ENCODE results near the gene DPM1. TPM values are rescaled to one million over a fixed set of nuclear protein-coding genes. Genes with fewer than 3 reads are reported as not detected.

The DPM1 gene
- polyA plus RNA-seq, 3 donors: 55.8 to 60.6 (median 57.0) TPM

DNA sequence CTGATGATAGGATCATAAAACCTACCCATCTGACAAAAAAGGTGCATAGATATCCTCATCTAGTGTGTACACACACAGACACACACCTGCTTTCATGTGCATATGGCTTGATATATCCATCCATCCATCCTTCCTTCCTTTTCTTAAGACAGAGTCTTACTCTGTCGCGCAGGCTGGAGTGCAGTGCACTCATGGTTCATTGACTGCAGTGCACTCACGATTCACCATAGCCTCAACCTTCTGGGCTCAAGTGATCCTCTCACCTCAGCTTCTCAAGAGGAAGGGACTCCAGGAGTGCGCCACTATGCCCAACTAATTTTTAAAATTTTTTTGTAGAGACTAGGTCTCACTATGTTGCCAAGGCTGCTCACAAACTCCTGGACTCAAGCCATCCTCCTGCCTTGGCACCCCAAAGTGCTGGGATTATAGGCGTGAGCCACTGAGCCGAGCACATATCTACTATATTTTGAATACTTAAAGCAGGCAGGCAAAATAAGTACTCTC lies 54.2 kb downstream of the DPM1 start:
- DNase-seq: no peak

DNA sequence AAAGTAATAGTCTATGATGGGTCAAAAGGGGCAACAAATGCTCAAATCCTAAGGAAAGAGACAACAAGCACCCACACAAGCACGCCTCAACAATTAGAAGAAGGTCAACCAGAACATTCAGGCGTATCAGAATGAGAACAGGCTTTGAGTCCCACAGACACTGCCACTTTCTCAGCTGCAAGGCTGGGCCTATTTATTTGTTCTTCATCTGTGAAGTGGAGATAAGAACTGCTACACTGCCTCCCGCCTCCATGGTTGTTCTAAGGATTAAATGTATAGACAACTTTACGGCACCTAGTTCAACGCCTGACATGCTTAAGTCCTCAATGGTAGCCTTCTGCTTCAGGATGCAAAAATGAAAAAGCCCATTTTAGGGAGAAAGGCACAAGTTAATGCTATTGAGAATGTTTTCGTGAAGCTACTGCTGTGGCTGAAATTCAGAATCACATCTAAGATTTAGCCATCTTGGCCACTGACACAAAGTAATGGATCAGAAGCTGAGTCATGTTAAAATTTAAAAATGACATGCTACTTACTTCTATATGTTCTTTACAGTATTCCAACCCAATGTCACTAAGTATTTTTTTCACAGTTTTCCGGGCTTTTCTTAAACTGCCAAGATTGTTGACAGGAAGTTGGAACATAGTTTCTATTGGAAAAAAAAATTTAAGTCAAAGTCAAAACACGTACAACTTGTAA lies 54.8 kb downstream of the DPM1 start:
- no peak for DNase-seq

DNA sequence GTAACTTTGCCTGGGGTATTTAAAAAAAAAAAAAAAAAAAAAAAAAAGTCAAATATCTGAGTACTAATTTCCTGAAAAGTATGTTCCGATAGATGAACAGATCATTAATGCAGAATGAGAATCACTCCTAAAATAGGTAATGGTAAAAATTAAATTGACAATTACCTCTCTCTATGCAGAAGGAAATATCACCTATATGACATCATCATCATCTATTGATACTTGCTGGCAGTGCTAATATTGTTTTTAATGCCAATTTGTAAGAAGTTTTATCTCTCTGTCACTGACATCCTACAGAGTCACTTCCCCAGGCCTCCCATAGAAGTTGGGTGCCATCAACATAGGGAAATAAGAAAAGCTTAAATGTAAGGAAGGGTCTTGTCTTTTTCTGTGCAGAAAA lies 57.0 kb downstream of the DPM1 start:
- DNase-seq: no peak

DNA sequence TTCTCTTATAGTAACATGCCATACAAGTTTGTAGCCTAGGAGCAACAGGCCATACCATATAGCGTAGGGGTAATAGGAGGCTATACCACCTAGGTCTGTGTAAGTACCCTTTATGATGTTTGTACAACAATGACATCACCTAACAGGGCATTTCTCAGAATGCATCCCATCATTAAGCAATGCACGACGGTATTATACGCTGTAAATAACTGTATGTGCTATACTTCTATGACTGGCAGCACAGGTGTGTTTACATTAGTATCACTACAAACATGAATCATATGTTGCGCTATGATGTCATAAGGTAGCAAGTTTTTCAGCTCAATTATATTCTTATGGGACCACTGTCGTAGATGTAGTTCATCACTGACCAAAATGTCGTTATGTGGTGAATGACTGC lies 58.1 kb downstream of the DPM1 start:
- no peak for DNase-seq

DNA sequence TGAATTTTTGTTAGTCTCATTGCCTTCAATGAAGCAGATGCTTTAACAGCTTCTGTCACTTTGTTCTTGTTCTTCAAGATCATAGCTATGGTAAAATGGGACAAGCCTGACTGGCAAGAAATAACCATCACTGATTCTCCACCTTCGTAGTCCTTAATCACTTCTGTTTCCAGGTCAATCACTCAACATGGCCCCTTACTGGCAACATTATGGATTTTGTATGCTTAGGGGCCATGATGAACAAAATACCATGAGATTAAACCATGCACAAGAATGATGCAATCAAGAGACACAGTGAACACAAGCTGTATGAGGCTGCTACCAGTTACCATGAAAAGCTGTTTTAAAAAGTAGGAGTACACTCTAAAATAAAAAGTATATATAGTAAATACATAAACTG lies 59.9 kb downstream of the DPM1 start:
- no peak for DNase-seq

DNA sequence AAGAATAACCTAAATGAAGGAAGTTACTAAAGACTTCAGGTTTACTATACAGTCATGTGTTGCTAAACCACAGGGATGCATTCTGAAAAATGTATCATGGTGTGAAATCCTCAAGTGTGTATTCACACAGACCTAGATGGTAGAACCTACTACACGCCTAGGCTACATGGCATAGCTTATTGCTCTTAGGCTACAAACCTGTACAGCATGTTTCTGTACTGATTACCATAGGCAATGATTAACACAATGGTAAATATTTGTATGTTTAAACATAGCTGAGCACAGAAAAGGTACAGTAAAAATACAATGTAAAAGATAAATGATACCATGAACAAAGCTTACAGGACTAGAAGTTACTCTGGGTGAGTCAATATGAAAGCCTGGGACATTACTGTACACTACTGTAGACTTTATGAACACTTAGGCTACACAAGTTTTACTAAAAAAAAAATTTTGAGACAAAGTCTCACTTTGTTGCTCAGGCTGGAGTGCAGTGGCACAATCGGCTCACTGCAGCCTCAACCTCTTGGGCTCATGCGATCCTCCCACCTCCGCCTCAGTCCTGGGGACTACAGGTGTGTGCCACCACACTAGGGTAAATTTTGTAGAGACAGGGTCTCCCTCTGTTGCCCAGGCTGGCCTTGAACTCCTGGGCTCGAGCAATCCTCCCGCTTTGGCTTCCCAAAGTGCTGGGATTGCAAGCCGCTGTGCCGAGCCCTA lies 63.1 kb downstream of the DPM1 start:
- DNase-seq: no peak

DNA sequence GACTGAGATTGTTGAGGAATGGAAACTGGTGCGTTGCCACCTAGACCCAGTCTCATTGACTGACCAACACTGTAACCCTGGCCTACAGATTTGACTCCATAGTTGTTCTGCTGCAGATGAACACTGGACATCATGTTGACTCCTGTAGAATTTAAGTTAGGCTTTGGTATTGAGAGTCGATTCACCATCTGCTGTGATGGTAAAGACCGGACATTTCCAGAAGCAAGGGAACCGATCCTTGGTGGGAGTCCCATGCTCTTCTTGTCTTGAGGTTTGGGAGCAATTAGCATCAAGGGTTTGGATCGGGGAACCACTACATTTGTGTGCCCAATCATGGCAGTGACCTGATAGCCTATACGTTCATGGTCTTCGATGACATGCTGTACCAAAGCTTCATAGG lies 64.7 kb downstream of the DPM1 start:
- DNase-seq: no peak

DNA sequence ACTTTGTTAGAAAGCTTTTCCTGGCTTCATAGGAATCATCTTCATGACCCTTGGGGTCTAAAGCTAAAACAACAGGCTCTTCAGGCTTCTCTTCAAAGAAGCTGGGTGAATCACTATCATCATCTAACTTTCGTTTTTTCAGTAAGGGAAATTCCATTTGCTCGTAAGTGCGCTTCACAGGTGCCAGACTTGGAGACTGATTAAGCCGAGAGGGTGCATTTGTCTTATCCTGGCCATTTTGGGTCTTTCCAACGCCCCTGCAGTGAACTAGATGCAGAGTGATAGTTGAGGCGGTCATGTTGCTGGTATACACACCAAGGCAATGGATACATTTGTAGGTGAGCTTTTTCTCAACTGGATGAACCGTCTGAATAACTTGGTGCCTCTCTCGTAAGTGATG lies 65.9 kb downstream of the DPM1 start:
- no peak for DNase-seq

DNA sequence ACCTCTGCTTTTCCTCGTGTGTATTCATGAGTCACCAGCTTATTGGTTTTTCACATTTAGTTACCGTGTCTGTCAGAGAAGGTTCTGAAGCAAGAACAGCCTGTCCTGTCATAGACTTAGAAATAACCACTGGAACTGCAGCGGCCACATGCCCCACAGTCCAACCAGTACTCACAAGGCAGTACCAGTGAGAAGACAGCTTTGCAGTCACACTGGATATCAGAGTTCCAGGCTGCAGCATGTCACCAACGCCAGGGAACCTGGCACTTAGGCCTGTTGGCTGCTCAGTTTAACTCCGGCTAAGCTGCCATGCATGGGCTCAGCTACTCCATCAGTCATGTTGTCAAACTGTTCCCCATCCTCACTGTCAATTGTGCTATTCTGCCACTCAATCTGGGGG lies 67.2 kb downstream of the DPM1 start:
- DNase-seq: no peak

DNA sequence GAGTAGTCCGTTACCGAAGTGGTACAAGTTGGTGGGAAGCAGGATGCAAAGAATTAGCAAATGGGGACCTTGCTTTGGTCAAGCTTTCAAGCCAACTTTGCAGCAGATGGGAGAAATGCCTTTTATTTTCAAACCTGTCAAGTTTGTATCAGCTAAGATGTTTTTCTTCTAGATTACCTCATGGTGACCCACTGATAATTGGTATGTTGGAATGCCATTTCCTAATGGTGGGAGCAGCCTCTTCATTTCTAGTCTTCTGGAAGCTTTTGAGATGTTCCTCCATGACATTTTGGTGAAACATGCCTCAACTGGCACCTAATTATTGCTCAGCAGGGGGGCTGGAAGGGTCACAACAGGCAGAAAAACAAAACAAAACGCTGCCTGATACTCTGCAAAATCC lies 70.8 kb downstream of the DPM1 start:
- no peak for DNase-seq

DNA sequence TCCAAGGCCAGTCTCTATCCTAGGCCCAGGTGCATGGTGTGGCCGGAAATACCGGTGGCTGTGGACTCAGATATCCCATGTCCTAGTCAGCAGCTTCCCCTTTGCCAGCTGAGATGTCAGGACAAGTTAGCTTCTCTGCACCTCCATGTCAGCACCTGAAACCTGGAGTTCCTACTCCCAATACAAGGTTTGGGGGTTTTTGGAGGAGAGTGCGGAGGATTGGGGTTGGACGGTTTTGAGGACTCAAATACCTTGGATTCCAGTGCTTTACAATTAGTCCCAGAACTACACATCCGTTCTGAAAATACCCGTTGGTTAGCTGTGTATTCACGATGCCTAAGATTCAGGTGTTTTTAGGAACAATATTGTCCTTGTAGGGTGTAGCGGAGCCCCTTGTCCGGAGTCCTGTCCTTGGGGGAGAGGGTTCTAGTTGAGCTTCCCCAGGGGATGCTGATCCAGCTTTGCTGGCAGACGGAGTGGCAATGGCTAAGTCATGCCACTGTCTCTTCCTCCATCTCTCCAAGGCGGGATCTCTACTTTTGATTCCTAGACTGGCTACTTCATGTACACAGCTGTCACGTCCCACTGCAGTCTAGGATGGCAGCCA lies 72.0 kb downstream of the DPM1 start:
- no peak for DNase-seq

DNA sequence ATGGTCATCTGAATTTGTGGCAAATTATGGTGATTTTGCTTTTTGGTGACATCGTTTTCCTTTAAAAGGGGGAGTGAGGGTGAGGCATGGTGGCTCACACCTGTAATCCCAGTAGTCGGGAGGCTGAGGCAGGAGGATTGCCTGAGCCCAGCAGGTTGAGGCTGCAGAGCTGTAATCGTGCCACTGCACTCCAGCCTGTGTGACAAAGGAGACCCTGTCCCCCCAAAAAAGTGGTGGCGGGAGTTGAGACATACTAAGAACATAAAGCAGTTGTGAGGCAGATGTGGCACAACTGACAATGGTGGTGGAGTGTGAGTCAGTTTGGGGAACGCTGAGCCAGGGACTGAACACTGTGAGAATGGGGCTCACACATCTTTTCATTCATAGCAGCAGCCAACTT lies 72.6 kb downstream of the DPM1 start:
- no peak for DNase-seq

DNA sequence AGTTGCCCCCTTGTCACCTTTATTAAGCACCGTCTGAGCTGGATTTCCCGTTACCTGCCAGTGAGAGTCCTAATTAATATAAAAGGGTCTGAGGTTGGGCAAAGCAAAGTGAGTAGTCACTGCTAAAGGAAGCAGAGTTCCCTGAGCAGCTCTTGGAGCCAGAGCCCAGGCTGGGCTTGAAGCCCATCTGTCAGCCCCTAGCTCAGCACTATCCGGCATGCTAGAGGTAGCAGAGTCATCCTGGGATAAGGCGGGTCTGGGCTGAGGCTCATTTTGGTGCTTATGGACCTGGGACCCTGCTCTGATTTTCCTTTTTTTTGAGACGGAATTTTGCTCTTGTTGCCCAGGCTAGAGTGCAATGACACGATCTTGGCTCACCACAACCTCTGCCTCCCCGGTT lies 73.3 kb downstream of the DPM1 start:
- DNase-seq: no peak

Other genes starting within 250 kb of the DPM1 start
- 10 to 100 TPM; 17.0 to 26.2 (median 21.1) TPM for gene PARD6B, start 227.0 kb downstream of the DPM1 start, polyA plus RNA-seq (ENCODE audit: insufficient read length in 3 of 3)
- gene BCAS4, start 163.5 kb downstream of the DPM1 start, polyA plus RNA-seq (ENCODE audit: insufficient read length in 3 of 3): 1 to 10 TPM; 4.7 to 6.2 (median 5.5) TPM
- gene ADNP, start 27.1 kb downstream of the DPM1 start, polyA plus RNA-seq (ENCODE audit: insufficient read length in 3 of 3): 100 to 1,000 TPM; 120 to 123 (median 122) TPM
- 1 to 10 TPM; 4.9 to 5.2 (median 5.2) TPM for gene MOCS3, start 286 bp upstream of the DPM1 start, polyA plus RNA-seq (ENCODE audit: insufficient read length in 3 of 3)
- gene KCNG1, start 64.6 kb upstream of the DPM1 start, polyA plus RNA-seq (ENCODE audit: insufficient read length in 3 of 3): 1 to 10 TPM; 5.7 to 8.2 (median 7.6) TPM